ENCODE results near the gene ZYX. TPM values are rescaled to one million over a fixed set of nuclear protein-coding genes. Genes with fewer than 3 reads are reported as not detected.

Gene ZYX
- total RNA-seq, 2 donors from 2014 or later: 55.8 to 256 TPM

DNA sequence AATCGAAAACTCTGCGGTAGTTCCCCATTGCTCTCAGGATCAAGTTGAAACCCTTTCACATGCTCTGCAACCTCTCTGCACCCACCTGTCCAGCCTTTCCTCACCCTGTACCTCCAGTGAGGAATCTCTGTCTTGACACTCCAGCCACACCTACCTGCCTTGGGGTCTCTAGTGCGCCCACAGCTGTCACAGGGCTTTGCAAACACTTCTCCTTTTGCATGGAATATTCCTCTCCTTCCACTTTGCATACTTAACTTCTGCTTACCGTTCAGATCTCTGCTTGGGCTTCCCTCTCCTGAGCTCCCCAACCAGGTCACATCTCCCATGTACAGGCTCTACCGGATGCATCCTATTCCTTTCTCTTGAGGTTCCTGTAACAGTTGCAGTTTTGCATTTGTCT, 6.6 kb upstream of the ZYX start:
- intact Hi-C loops (cut with DNase I): no loop called here
- Histone ChIP-seq H3K4me1 (replicated peaks) (no peaks in the 10 kb centered on the region), H3K36me3 (no peaks in the 10 kb centered on the region), H3K4me3 (no peak overlapping the region), H3K27ac (no peak overlapping the region), H3K9me3 (no peaks in the 10 kb centered on the region), H3K27me3 (replicated peaks; ENCODE audit: insufficient read depth) (no peaks in the 10 kb centered on the region)
- TF ChIP-seq POLR2A (IDR thresholded peaks at IDR 0.05): no peak
- TF ChIP-seq, protein P1, sequence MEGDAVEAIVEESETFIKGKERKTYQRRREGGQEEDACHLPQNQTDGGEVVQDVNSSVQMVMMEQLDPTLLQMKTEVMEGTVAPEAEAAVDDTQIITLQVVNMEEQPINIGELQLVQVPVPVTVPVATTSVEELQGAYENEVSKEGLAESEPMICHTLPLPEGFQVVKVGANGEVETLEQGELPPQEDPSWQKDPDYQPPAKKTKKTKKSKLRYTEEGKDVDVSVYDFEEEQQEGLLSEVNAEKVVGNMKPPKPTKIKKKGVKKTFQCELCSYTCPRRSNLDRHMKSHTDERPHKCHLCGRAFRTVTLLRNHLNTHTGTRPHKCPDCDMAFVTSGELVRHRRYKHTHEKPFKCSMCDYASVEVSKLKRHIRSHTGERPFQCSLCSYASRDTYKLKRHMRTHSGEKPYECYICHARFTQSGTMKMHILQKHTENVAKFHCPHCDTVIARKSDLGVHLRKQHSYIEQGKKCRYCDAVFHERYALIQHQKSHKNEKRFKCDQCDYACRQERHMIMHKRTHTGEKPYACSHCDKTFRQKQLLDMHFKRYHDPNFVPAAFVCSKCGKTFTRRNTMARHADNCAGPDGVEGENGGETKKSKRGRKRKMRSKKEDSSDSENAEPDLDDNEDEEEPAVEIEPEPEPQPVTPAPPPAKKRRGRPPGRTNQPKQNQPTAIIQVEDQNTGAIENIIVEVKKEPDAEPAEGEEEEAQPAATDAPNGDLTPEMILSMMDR (IDR thresholded peaks at IDR 0.05): no peak
- no peak for TF ChIP-seq POLR2AphosphoS5 (IDR thresholded peaks at IDR 0.05)
- DNase-seq (ENCODE audit: low spot score): no peak
- 84% methylated on average over 5 of the region's 5 CpGs for WGBS

GRCh38 chr7:143375298-143376034, 5.7 kb upstream of the ZYX start:
- H3K27ac ChIP-seq: no peak overlapping the region
- no peaks in the 10 kb centered on the region for H3K4me1 ChIP-seq (replicated peaks)
- no peak overlapping the region for H3K4me3 ChIP-seq
- 74% methylated on average over 7 of the region's 7 CpGs for WGBS
- TF ChIP-seq POLR2A (IDR thresholded peaks at IDR 0.05): no peak
- no peak for TF ChIP-seq POLR2AphosphoS5 (IDR thresholded peaks at IDR 0.05)
- TF ChIP-seq, protein P1 (IDR thresholded peaks at IDR 0.05): no peak
- intact Hi-C loops (cut with DNase I): loop anchor here (5.0 kb wide), 1 partner anchor 42 kb away; no protein-coding TSS in a partner anchor
- no peaks in the 10 kb centered on the region for H3K9me3 ChIP-seq
- H3K27me3 ChIP-seq (replicated peaks; ENCODE audit: insufficient read depth): no peaks in the 10 kb centered on the region
- H3K36me3 ChIP-seq: no peaks in the 10 kb centered on the region
- no peak for DNase-seq (ENCODE audit: low spot score)

GRCh38 chr7:143376396-143376795, 4.7 kb upstream of the ZYX start:
- WGBS: 61% methylated on average over 5 of the region's 5 CpGs
- intact Hi-C loops (cut with DNase I): loop anchor here (5.0 kb wide), 1 partner anchor 41 kb away; no protein-coding TSS in a partner anchor
- TF ChIP-seq, protein P1 (IDR thresholded peaks at IDR 0.05): no peak
- TF ChIP-seq POLR2A (IDR thresholded peaks at IDR 0.05) (no peak), POLR2AphosphoS5 (IDR thresholded peaks at IDR 0.05) (no peak)
- Histone ChIP-seq H3K27ac (no peak overlapping the region), H3K4me3 (no peak overlapping the region), H3K4me1 (replicated peaks) (no peaks in the 10 kb centered on the region), H3K9me3 (no peaks in the 10 kb centered on the region), H3K36me3 (no peaks in the 10 kb centered on the region), H3K27me3 (replicated peaks; ENCODE audit: insufficient read depth) (no peaks in the 10 kb centered on the region)
- DNase-seq (ENCODE audit: low spot score): no peak

GRCh38 chr7:143379611-143380259, 1.4 kb upstream of the ZYX start:
- intact Hi-C loops (cut with DNase I): loop anchor here (5.0 kb wide), 2 partner anchors 38 to 92 kb away; partner anchors contain the start of gene CASP2
- H3K4me1 ChIP-seq (replicated peaks): peaks cover 5% of the 10 kb centered on the region

More at GRCh38 chr7:143379611-143380259, 1.4 kb upstream of the ZYX start:
- Histone ChIP-seq H3K36me3 (no peaks in the 10 kb centered on the region), H3K27ac (peak overlapping the region; percentile 97 to 99), H3K27me3 (replicated peaks; ENCODE audit: insufficient read depth) (no peaks in the 10 kb centered on the region), H3K4me3 (peak overlapping the region; percentile 82 to 89), H3K9me3 (no peaks in the 10 kb centered on the region)
- DNase-seq (ENCODE audit: low spot score): no peak
- TF ChIP-seq, protein P1 (IDR thresholded peaks at IDR 0.05): no peak
- TF ChIP-seq POLR2A (IDR thresholded peaks at IDR 0.05) (no peak), POLR2AphosphoS5 (IDR thresholded peaks at IDR 0.05) (no peak)
- 27% methylated on average over 15 of the region's 15 CpGs for WGBS
